Stimulated activated naive CD8-positive, alpha-beta T cell treated with anti-CD3 and anti-CD28 coated beads, Interleukin-15, Interleukin-2, amounts not matched to agents 100 ng/mL and 50 ng/mL, for 24 hours (primary cell): Measurements from ENCODE around the gene MRGPRX3.
A peak's percentile ranks its signal among the peaks of the same experiment; 100 is the strongest.
"Not testable (repeated sequence)": the region's sequence is repeated elsewhere in the genome, so short reads cannot be mapped to it uniquely, and the experiment has no call there.

Experiments
- H3K27ac Mint-ChIP-seq: one replicate; pipeline ENCODE4 v1.8.0; 2021; ENCODE audit warnings: mild to moderate bottlenecking, mixed read lengths
- H3K27me3 Mint-ChIP-seq: one replicate; pipeline ENCODE4 v1.8.0; 2021; ENCODE audit warnings: mixed read lengths
- H3K36me3 Mint-ChIP-seq: one replicate; pipeline ENCODE4 v1.8.0; 2021; ENCODE audit warnings: low read depth, mixed read lengths
- H3K4me1 Mint-ChIP-seq: one replicate; pipeline ENCODE4 v1.8.0; 2021; ENCODE audit warnings: low read depth, mixed read lengths
- H3K4me3 Mint-ChIP-seq: one replicate; pipeline ENCODE4 v1.8.0; 2021; ENCODE audit warnings: mild to moderate bottlenecking, mixed read lengths
- H3K9me3 Mint-ChIP-seq: one replicate; pipeline ENCODE4 v1.8.0; 2021; ENCODE audit warnings: mixed read lengths

Gene MRGPRX3

DNA sequence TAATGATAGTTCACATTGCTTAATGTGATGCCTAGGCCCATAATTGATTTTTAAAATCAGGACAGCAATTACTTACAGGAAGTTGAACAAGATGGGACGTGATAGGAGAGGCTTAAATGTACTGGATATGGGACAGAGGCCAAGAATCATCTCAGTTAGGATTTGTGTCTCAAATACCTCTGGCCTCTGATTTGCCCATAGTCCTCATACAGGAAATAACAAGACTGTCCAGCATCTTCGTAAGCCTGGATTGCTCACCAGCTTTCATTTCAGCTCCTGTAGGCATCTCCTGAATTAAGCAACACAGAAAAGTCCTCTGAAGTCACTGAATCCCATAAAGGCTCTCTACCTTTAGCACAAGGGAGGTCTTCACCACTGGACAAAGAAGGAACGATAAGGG is at the start of gene MRGPRX3:
Gene MRGPRX3 (plus strand): TSS at position 231 of the 400 bp plus-strand sequence. CDS start 4,632 bp downstream, outside the sequence.
- Mint-ChIP-seq H3K27me3 (peaks cover 44% of the 10 kb centered on the region), H3K36me3 (no peaks in the 10 kb centered on the region), H3K4me3 (no peak within 1 kb of the TSS), H3K27ac (no peak within 1 kb of the TSS), H3K9me3 (no peaks in the 10 kb centered on the region), H3K4me1 (no peaks in the 10 kb centered on the region)

GRCh38 chr11:18088366-18088765 is 44.0 kb upstream of the MRGPRX3 start:
- Mint-ChIP-seq H3K27ac (no peak overlapping the region), H3K27me3 (no peaks in the 10 kb centered on the region), H3K4me3 (no peak overlapping the region), H3K36me3 (peaks cover 73% of the 10 kb centered on the region), H3K4me1 (no peaks in the 10 kb centered on the region), H3K9me3 (no peaks in the 10 kb centered on the region)

DNA sequence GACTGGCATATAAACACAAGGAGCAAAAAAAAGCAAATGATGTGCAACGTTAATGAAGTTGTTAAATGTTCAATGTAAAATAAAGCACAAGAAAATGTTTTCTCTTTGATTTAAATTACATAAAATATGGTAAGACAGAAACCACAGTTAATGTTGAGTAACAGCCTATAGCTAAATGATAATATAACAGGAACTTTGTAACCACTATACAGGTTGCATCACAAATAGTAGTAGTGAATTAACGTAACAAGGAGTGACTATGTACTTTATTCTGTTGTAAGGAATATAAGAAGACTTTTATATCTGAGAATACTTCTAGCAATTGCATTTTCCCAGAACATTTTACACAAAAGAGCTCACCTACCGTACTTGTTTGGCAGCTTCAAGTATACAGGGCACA is 43.4 kb upstream of the MRGPRX3 start:
- Mint-ChIP-seq H3K27ac (no peak overlapping the region), H3K27me3 (no peaks in the 10 kb centered on the region), H3K4me1 (peaks cover 4% of the 10 kb centered on the region), H3K4me3 (no peak overlapping the region), H3K36me3 (peaks cover 75% of the 10 kb centered on the region), H3K9me3 (no peaks in the 10 kb centered on the region)

DNA sequence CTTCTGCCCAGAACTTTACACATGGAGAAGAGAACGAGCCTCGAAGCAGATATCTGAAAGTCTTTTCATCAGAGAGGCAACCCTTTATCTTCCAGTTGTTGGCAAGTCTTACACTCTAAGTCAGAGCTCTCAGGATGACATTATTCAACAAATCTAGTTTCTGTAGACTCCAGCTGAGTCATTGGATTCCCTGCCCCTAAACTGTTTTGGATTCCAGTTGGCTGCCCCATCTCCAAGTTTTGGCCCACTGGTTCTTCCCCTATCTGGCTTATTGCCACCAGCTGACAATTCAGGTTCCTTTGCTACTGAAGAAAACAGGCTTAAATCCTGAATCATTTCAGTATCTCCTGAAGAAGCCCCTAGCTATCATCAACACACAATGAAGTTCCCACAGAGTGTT is 40.6 kb upstream of the MRGPRX3 start:
- Mint-ChIP-seq H3K4me1 (peaks cover 9% of the 10 kb centered on the region), H3K4me3 (no peak overlapping the region), H3K36me3 (peaks cover 77% of the 10 kb centered on the region), H3K9me3 (no peaks in the 10 kb centered on the region), H3K27me3 (no peaks in the 10 kb centered on the region), H3K27ac (no peak overlapping the region)

GRCh38 chr11:18093959-18094358 is 38.4 kb upstream of the MRGPRX3 start:
- no peaks in the 10 kb centered on the region for H3K27me3 Mint-ChIP-seq
- H3K27ac Mint-ChIP-seq = peak overlapping the region; percentile 36
- H3K4me1 Mint-ChIP-seq = peaks cover 9% of the 10 kb centered on the region
- peaks cover 74% of the 10 kb centered on the region for H3K36me3 Mint-ChIP-seq
- no peaks in the 10 kb centered on the region for H3K9me3 Mint-ChIP-seq
- no peak overlapping the region for H3K4me3 Mint-ChIP-seq

DNA sequence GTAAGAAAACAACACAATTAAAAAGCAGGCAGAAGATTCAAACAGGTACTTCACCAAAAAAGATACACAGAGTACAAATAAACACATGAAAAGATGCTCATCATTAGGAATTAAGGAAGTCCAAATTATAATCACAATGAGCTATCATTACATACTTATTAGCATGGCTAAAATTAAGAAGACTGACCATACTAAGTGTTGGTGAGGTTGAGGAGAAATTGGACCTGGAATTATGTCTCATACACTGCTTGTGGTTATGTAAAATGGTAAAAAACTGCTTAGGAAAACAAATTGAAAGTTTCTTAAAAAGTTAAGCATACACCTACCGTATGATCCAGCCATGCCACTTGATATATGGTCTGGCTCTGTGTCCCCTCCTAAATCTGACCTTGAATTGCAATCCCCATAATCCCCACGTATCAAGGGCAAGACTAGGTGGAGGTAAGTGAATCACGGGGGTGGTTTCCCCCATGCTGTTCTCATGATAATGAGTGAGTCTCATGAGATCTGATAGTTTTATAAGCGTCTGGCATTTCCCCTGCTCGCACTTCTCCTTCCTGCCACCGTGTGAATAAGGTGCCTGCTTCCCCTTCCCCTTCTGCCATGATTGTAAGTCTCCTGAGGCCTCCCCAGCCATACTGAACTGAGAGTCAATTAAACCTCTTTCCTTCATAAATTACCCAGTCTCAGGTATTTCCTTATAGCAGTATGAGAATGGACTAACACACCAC is 31.3 kb upstream of the MRGPRX3 start:
- Mint-ChIP-seq H3K27ac (peak overlapping the region; percentile 64), H3K36me3 (peaks cover 65% of the 10 kb centered on the region), H3K27me3 (no peaks in the 10 kb centered on the region), H3K4me1 (peaks cover 32% of the 10 kb centered on the region), H3K9me3 (no peaks in the 10 kb centered on the region), H3K4me3 (no peak overlapping the region)

DNA sequence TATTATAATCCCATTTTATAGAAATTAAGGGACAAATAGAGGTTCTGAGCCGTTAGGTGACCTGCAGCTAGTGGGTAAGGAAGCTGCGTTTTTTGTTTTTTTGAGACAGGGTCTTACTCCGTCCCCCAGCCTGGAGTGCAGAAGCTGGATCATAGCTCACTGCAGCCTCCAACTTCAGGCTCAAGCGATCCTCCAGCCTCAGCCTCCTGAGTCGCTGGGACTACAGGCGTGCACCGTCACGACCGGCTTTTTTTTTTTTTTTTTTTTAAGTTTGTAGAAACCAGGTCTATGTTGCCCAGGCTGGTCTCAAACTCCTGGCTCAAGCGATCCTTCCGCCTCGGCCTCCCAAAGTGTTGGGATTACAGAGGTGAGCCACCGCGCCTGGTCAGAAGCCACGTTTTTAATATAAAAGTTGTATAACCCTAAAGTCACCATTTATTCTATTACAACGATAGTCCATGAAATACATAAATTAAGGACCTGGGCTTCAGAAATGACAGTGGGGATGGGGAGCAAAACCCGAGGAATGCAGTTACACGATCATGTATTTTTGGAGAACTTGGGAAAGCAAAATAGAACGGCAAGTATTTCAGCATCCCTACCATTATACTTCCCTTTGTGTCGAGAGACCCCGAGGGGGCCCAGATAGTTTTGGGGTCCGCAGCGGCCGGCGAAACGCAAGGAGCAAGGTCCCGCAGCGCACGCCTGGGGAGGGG is 27.1 kb upstream of the MRGPRX3 start:
- Mint-ChIP-seq H3K9me3 (no peaks in the 10 kb centered on the region), H3K4me1 (peaks cover 44% of the 10 kb centered on the region), H3K27ac (peak overlapping the region; percentile 88), H3K27me3 (peaks cover 4% of the 10 kb centered on the region), H3K36me3 (peaks cover 40% of the 10 kb centered on the region), H3K4me3 (peak overlapping the region; percentile 94)

DNA sequence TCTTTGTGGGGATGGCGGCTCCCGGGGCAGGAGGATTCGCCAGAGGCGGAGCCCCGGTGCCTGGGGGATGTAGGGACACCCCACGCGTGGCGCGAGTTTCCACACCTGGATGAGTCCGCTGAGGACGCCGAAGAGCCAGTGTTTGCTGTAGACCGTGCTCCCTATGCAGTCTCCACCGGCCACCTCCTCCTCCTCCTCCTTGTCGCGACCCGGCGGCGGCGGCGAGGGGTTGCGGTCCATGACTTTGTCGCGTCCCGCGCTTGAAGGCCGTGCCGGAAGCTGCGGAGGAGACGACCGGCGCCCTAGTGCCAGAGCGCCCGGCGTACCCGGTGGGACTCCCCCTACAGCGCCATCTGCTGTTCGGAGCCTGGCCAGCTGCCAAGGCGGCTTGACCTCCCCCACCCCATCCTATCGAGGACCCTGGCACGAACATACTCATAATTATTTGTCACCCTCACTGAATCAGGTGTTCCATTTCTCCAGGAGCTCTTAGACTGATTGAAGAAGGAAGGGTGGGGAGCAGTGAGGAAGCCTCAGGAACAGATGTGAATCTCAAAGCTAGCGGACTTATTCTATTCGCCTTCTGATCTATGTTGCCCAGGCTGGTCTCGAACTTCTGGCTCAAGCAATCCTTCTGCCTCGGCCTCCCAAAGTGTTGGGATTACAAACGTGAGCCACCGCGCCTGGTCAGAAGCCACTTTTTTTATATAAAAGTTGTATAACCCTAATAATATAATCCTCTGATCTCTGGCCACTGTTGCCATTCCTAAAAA is 26.4 kb upstream of the MRGPRX3 start, which contains the start of gene SAAL1:
Gene SAAL1 (minus strand): TSS at position 281 of the 773 bp plus-strand sequence. CDS start 41 bp downstream, at position 240.
- peaks cover 33% of the 10 kb centered on the region for H3K36me3 Mint-ChIP-seq
- H3K4me3 Mint-ChIP-seq = peak within 1 kb of the TSS; percentile 94
- H3K27me3 Mint-ChIP-seq = peaks cover 9% of the 10 kb centered on the region
- H3K9me3 Mint-ChIP-seq = no peaks in the 10 kb centered on the region
- peaks cover 44% of the 10 kb centered on the region for H3K4me1 Mint-ChIP-seq
- H3K27ac Mint-ChIP-seq = peak within 1 kb of the TSS; percentile 88

DNA sequence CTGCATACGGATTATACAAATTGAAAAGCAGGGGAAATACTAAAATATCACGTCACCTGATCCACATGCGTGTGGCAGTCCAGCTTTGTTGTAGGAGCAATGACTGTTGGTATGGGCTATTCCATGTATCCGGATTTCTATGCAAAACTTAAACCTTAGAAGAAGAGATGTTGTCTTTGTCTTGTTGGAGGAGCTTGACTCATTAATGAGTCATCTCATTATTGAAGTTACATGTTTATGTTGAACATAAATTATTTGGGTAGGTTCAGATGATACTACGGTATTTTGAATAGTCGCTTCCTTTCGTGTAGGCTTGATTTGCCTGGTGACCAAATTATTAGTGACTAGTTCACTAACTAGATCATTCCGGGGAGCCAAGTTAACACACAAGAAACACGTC is 25.7 kb upstream of the MRGPRX3 start:
- H3K4me3 Mint-ChIP-seq = peak overlapping the region; percentile 94
- H3K4me1 Mint-ChIP-seq = peaks cover 37% of the 10 kb centered on the region
- H3K9me3 Mint-ChIP-seq = no peaks in the 10 kb centered on the region
- no peak overlapping the region for H3K27ac Mint-ChIP-seq
- H3K27me3 Mint-ChIP-seq = peaks cover 11% of the 10 kb centered on the region
- H3K36me3 Mint-ChIP-seq = peaks cover 26% of the 10 kb centered on the region

- peaks cover 11% of the 10 kb centered on the region for H3K36me3 Mint-ChIP-seq
- H3K27ac Mint-ChIP-seq = no peak overlapping the region
- H3K27me3 Mint-ChIP-seq = peaks cover 11% of the 10 kb centered on the region
- peaks cover 31% of the 10 kb centered on the region for H3K4me1 Mint-ChIP-seq
- no peak overlapping the region for H3K4me3 Mint-ChIP-seq
- H3K9me3 Mint-ChIP-seq = no peaks in the 10 kb centered on the region
These were observed 24.1 kb upstream of the MRGPRX3 start for GRCh38 chr11:18108254-18108653.

- no peak overlapping the region for H3K4me3 Mint-ChIP-seq
- H3K27me3 Mint-ChIP-seq = peaks cover 24% of the 10 kb centered on the region
- H3K4me1 Mint-ChIP-seq = peaks cover 13% of the 10 kb centered on the region
- H3K9me3 Mint-ChIP-seq = no peaks in the 10 kb centered on the region
- H3K27ac Mint-ChIP-seq = no peak overlapping the region
- no peaks in the 10 kb centered on the region for H3K36me3 Mint-ChIP-seq
These were observed 21.4 kb upstream of the MRGPRX3 start for GRCh38 chr11:18111005-18111404.

- no peaks in the 10 kb centered on the region for H3K36me3 Mint-ChIP-seq
- no peaks in the 10 kb centered on the region for H3K9me3 Mint-ChIP-seq
- no peaks in the 10 kb centered on the region for H3K4me1 Mint-ChIP-seq
- peaks cover 26% of the 10 kb centered on the region for H3K27me3 Mint-ChIP-seq
- no peak overlapping the region for H3K27ac Mint-ChIP-seq
- H3K4me3 Mint-ChIP-seq = no peak overlapping the region
These were observed 16.8 kb upstream of the MRGPRX3 start for GRCh38 chr11:18115360-18116127.

GRCh38 chr11:18121331-18121828 is 11.0 kb upstream of the MRGPRX3 start:
- H3K4me1 Mint-ChIP-seq = not testable (repeated sequence)

DNA sequence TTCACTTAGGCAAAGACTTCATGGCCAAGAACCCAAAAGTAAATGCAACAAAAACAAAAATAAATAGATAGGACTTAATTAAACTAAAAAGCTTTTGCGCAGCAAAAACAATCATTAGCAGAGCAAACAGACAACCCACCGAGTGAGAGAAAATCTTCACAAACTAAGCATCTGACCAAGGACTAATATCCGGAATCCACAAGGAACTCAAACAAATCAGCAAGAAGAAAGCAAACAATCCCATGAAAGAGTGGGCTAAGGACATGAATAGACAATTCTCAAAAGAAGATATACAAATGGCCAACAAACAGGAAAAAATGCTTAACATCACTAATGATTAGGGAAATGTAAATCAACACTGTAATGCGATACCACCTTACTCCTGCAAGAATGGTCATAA is 1.3 kb upstream of the MRGPRX3 start:
- not testable (repeated sequence) for H3K36me3 Mint-ChIP-seq, H3K4me1 Mint-ChIP-seq, H3K27ac Mint-ChIP-seq, H3K9me3 Mint-ChIP-seq, H3K4me3 Mint-ChIP-seq
- peaks cover 47% of the 10 kb centered on the region for H3K27me3 Mint-ChIP-seq

More at GRCh38 chr11:18121331-18121828, 11.0 kb upstream of the MRGPRX3 start:
- H3K27ac Mint-ChIP-seq, H3K4me3 Mint-ChIP-seq, H3K36me3 Mint-ChIP-seq, H3K9me3 Mint-ChIP-seq: not testable (repeated sequence)
- peaks cover 16% of the 10 kb centered on the region for H3K27me3 Mint-ChIP-seq
